Measurements from ENCODE around the gene OCRL. TPM values are rescaled to one million over a fixed set of nuclear protein-coding genes. Genes with fewer than 3 reads are reported as not detected.

Gene OCRL
- total and polyA plus RNA-seq, 2 donors (not counting 1 experiment from before 2014, with no cell fraction given) = 4.6 to 10.6 TPM

DNA sequence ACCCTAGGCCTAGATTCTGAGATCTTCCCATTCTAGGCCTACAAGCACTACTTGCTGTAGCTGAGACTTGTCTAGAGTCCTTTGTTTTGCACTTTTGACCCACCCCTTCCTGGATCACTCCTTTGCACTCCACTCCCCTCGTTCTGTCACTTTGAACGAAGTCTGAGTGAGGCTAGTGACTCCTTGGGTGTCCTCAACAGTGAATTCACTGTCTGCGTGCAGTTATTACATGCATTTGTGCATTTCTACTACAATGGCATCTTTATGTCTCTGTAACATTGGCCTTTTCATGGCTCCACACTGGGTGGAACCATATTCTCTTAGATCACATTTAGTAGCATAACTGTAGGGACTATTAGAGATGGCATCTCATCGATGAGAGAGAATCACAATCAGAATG is 50.5 kb downstream of the OCRL start:
- no peak overlapping the region for H3K4me3 Mint-ChIP-seq
- H3K27ac ChIP-seq (ENCODE audit: low read length in 2 of 2) = no peak overlapping the region
- peaks cover 0 to 2% of the 10 kb centered on the region in 2 experiments for H3K36me3 ChIP-seq (replicated peaks in 1 of 2; ENCODE audit: control extremely low read depth in 1 of 2, control insufficient read depth in 1 of 2, extremely low read depth in 1 of 2, insufficient read depth in 2 of 2, low read length in 1 of 2)
- H3K27me3 Mint-ChIP-seq = no peaks in the 10 kb centered on the region
- 100% methylated on average over 2 of the region's 4 CpGs for WGBS (ENCODE audit: insufficient coverage)
- no peaks in the 10 kb centered on the region for H4K20me1 ChIP-seq (ENCODE audit: control insufficient read depth, insufficient read depth, low read length, poor library complexity, severe bottlenecking)
- no peaks in the 10 kb centered on the region for H3K9me3 ChIP-seq (ENCODE audit: control extremely low read depth in 1 of 3, control insufficient read depth in 2 of 3, insufficient read depth in 1 of 3, low read length in 2 of 3)
- H3K4me1 Mint-ChIP-seq = no peaks in the 10 kb centered on the region
- H3K4me2 ChIP-seq (replicated peaks; ENCODE audit: low read depth, low read length, poor library complexity, severe bottlenecking) = no peak overlapping the region
- DNase-seq = no peak
- H3K27ac Mint-ChIP-seq = no peak overlapping the region
- intact Hi-C loops (cut with micrococcal nuclease) = no loop called here
- ChIA-PET POLR2A (no interaction called here), CTCF (no interaction called here)
- H3K9ac ChIP-seq (ENCODE audit: low read length) = no peak overlapping the region
- H3K27me3 ChIP-seq (replicated peaks in 1 of 4; ENCODE audit: control extremely low read depth in 1 of 4, control insufficient read depth in 3 of 4, insufficient read depth in 4 of 4, low read length in 3 of 4) = no peaks in the 10 kb centered on the region
- H3K9me3 Mint-ChIP-seq (ENCODE audit: insufficient read depth) = no peaks in the 10 kb centered on the region
- H3K79me2 ChIP-seq (ENCODE audit: control insufficient read depth, insufficient read depth, low read length) = no peaks in the 10 kb centered on the region
- H2AFZ ChIP-seq (ENCODE audit: insufficient read depth, low read depth, low read length, poor library complexity, severe bottlenecking) = no peak overlapping the region
- no peak for ATAC-seq (ENCODE audit: low read depth)
- TF ChIP-seq, protein P1, sequence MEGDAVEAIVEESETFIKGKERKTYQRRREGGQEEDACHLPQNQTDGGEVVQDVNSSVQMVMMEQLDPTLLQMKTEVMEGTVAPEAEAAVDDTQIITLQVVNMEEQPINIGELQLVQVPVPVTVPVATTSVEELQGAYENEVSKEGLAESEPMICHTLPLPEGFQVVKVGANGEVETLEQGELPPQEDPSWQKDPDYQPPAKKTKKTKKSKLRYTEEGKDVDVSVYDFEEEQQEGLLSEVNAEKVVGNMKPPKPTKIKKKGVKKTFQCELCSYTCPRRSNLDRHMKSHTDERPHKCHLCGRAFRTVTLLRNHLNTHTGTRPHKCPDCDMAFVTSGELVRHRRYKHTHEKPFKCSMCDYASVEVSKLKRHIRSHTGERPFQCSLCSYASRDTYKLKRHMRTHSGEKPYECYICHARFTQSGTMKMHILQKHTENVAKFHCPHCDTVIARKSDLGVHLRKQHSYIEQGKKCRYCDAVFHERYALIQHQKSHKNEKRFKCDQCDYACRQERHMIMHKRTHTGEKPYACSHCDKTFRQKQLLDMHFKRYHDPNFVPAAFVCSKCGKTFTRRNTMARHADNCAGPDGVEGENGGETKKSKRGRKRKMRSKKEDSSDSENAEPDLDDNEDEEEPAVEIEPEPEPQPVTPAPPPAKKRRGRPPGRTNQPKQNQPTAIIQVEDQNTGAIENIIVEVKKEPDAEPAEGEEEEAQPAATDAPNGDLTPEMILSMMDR (IDR thresholded peaks at IDR 0.05) = no peak
- no peak for TF ChIP-seq EZH2 (IDR thresholded peaks at IDR 0.05; ENCODE audit: borderline replicate concordance, insufficient read depth, low read depth, low read length, poor library complexity, severe bottlenecking)
- H3K4me1 ChIP-seq (ENCODE audit: control insufficient read depth in 2 of 2, insufficient read depth in 2 of 2, low read length in 2 of 2) = no peaks in the 10 kb centered on the region
- no peak overlapping the region for H3K4me3 ChIP-seq (ENCODE audit: control extremely low read depth in 1 of 5, extremely low read depth in 1 of 5, insufficient read depth in 1 of 5, low read depth in 2 of 5, low read length in 4 of 5)

- H3K4me2 ChIP-seq (replicated peaks; ENCODE audit: low read depth, low read length, poor library complexity, severe bottlenecking) = no peak overlapping the region
Measured at GRCh38 chrX:129593137-129593536, 53.1 kb downstream of the OCRL start.

More at GRCh38 chrX:129593137-129593536, 53.1 kb downstream of the OCRL start:
- DNase-seq = no peak
- no peak overlapping the region for H3K27ac ChIP-seq (ENCODE audit: low read length in 2 of 2)
- no peak for ATAC-seq (ENCODE audit: low read depth)
- no peak overlapping the region for H3K4me3 ChIP-seq (ENCODE audit: control extremely low read depth in 1 of 5, extremely low read depth in 1 of 5, insufficient read depth in 1 of 5, low read depth in 2 of 5, low read length in 4 of 5)
- no peaks in the 10 kb centered on the region for H3K4me1 Mint-ChIP-seq
- H3K4me3 Mint-ChIP-seq = no peak overlapping the region
- intact Hi-C loops (cut with micrococcal nuclease) = no loop called here
- ChIA-PET POLR2A (no interaction called here), CTCF (no interaction called here)
- H2AFZ ChIP-seq (ENCODE audit: insufficient read depth, low read depth, low read length, poor library complexity, severe bottlenecking) = no peak overlapping the region
- no peaks in the 10 kb centered on the region for H3K79me2 ChIP-seq (ENCODE audit: control insufficient read depth, insufficient read depth, low read length)
- no peak overlapping the region for H3K27ac Mint-ChIP-seq
- no peaks in the 10 kb centered on the region for H3K27me3 ChIP-seq (replicated peaks in 1 of 4; ENCODE audit: control extremely low read depth in 1 of 4, control insufficient read depth in 3 of 4, insufficient read depth in 4 of 4, low read length in 3 of 4)
- no peaks in the 10 kb centered on the region for H4K20me1 ChIP-seq (ENCODE audit: control insufficient read depth, insufficient read depth, low read length, poor library complexity, severe bottlenecking)
- TF ChIP-seq, protein P1 (IDR thresholded peaks at IDR 0.05) = no peak
- no peak for TF ChIP-seq EZH2 (IDR thresholded peaks at IDR 0.05; ENCODE audit: borderline replicate concordance, insufficient read depth, low read depth, low read length, poor library complexity, severe bottlenecking)
- H3K9me3 Mint-ChIP-seq (ENCODE audit: insufficient read depth) = no peaks in the 10 kb centered on the region
- H3K36me3 ChIP-seq (replicated peaks in 1 of 2; ENCODE audit: control extremely low read depth in 1 of 2, control insufficient read depth in 1 of 2, extremely low read depth in 1 of 2, insufficient read depth in 2 of 2, low read length in 1 of 2) = peaks cover 0 to 2% of the 10 kb centered on the region in 2 experiments
- no peak overlapping the region for H3K9ac ChIP-seq (ENCODE audit: low read length)
- no peaks in the 10 kb centered on the region for H3K27me3 Mint-ChIP-seq
- H3K9me3 ChIP-seq (ENCODE audit: control extremely low read depth in 1 of 3, control insufficient read depth in 2 of 3, insufficient read depth in 1 of 3, low read length in 2 of 3) = no peaks in the 10 kb centered on the region
- no peaks in the 10 kb centered on the region for H3K4me1 ChIP-seq (ENCODE audit: control insufficient read depth in 2 of 2, insufficient read depth in 2 of 2, low read length in 2 of 2)
